HepG2 (cell line): Measurements from ENCODE around the gene NUP153. TPM values are rescaled to one million over a fixed set of nuclear protein-coding genes. Genes with fewer than 3 reads are reported as not detected.
A peak's percentile ranks its signal among the peaks of the same experiment; 100 is the strongest.

ENCODE experiments used
- ATM ChIP-seq: fragments of 450-650 bp; IDR thresholded peaks from 2 replicates; pipeline ENCODE4 v1.7.1; 2017; ENCODE audit warnings: mild to moderate bottlenecking, borderline replicate concordance
- BCL6 ChIP-seq: IDR thresholded peaks from 2 replicates; pipeline ENCODE4 v1.6.1; 2016; ENCODE audit warnings: missing genetic modification reagents, missing compliant biosample characterization
- BHLHE40 ChIP-seq: IDR thresholded peaks from 2 replicates; pipeline ENCODE4 v1.6.1; 2011; ENCODE audit warnings: low read length, improper control_type of control experiment
- MBD4 ChIP-seq: IDR thresholded peaks from 2 replicates; pipeline ENCODE4 v1.6.1; 2012; ENCODE audit warnings: low read length, inconsistent platforms, borderline replicate concordance
- PCBP2 ChIP-seq: fragments of 200-400 bp; formaldehyde crosslinking; optimal IDR thresholded peaks from 2 replicates; pipeline ENCODE3; 2018; ENCODE audit warnings: low read length, low read depth; ENCODE audit not compliant: poor library complexity, severe bottlenecking
- POGZ ChIP-seq: sonication (generic); formaldehyde crosslinking; IDR thresholded peaks from 2 replicates; pipeline ENCODE4 v1.4.0; 2020; ENCODE audit warnings: mild to moderate bottlenecking, missing genetic modification reagents
- ZNF33B ChIP-seq: sonication (generic); formaldehyde crosslinking; IDR thresholded peaks from 2 replicates; pipeline ENCODE4 v1.5.1; 2020; ENCODE audit warnings: mild to moderate bottlenecking, missing genetic modification reagents
- ZNF564 ChIP-seq: sonication (generic); formaldehyde crosslinking; IDR thresholded peaks from 2 replicates; pipeline ENCODE4 v1.8.1; 2023; ENCODE audit warnings: mild to moderate bottlenecking, missing genetic modification reagents
- ZNF83 ChIP-seq: sonication (generic); formaldehyde crosslinking; IDR thresholded peaks from 2 replicates; pipeline ENCODE4 v1.4.0; 2020; ENCODE audit warnings: missing genetic modification reagents, mild to moderate bottlenecking, borderline replicate concordance
- ZSCAN29 ChIP-seq: sonication (generic); formaldehyde crosslinking; conservative IDR thresholded peaks from 2 replicates; pipeline ENCODE4 v1.4.0; 2020; ENCODE audit warnings: mild to moderate bottlenecking, missing genetic modification reagents
- polyA plus RNA-seq, 8 experiments: library from polyadenylated mRNA; depleted of rRNA in 3 of 8; stranded (reverse) in 7 of 8; unstranded in 1 of 8; fragments of >200 nt; fragmentation: Illumina TruSeq in 4 of 8; extraction: Trizol in 4 of 8; gene quantifications; 2 replicates each; pipeline versions ENCODE4 v1.2.1 to v1.2.3, GENCODE V29; 2011 to 2016; ENCODE audit warnings: low read depth in 4 of 8, missing spikeins in 1 of 8, mixed read lengths in 1 of 8; ENCODE audit not compliant: insufficient read depth in 1 of 8
- total RNA-seq, 5 experiments: library from RNA; depleted of rRNA; stranded (reverse); fragments of >200 nt; fragmentation: Illumina TruSeq; extraction: Trizol; gene quantifications; 2 replicates each; pipeline ENCODE4 v1.2.3, GENCODE V29; 2016; ENCODE audit warnings: low read depth in 1 of 5
- TF ChIP-seq, protein P1 (sequence below): sonication (generic); formaldehyde crosslinking; IDR thresholded peaks from 2 replicates; pipeline ENCODE4 v1.4.0; 2020; ENCODE audit warnings: missing genetic modification reagents, borderline replicate concordance
- TF ChIP-seq, protein P2 (sequence below): sonication (generic); formaldehyde crosslinking; IDR thresholded peaks from 2 replicates; pipeline ENCODE4 v1.5.0; 2020; ENCODE audit warnings: mild to moderate bottlenecking, missing genetic modification reagents
- TF ChIP-seq, protein P3 (sequence below): sonication (generic); formaldehyde crosslinking; IDR thresholded peaks from 2 replicates; pipeline ENCODE4 v1.4.0; 2020; ENCODE audit warnings: missing genetic modification reagents
- TF ChIP-seq, protein P4 (sequence below): sonication (generic); formaldehyde crosslinking; IDR thresholded peaks from 2 replicates; pipeline ENCODE4 v1.4.0; 2020; ENCODE audit warnings: missing genetic modification reagents, borderline replicate concordance
- TF ChIP-seq, protein P5 (sequence below): sonication (generic); formaldehyde crosslinking; IDR thresholded peaks from 2 replicates; pipeline ENCODE4 v1.4.0; 2020; ENCODE audit warnings: missing genetic modification reagents; ENCODE audit errors: not compliant biosample characterization
- TF ChIP-seq, protein P6 (sequence below): IDR thresholded peaks from 2 replicates; pipeline ENCODE4 v1.6.1; 2012; ENCODE audit warnings: inconsistent platforms

NUP153 gene
- total and polyA plus RNA-seq, 2 of the 13 experiments (the other 11 are each of a cell fraction or from before 2014, with no cell fraction given), result 29.8 to 55.2 TPM

DNA sequence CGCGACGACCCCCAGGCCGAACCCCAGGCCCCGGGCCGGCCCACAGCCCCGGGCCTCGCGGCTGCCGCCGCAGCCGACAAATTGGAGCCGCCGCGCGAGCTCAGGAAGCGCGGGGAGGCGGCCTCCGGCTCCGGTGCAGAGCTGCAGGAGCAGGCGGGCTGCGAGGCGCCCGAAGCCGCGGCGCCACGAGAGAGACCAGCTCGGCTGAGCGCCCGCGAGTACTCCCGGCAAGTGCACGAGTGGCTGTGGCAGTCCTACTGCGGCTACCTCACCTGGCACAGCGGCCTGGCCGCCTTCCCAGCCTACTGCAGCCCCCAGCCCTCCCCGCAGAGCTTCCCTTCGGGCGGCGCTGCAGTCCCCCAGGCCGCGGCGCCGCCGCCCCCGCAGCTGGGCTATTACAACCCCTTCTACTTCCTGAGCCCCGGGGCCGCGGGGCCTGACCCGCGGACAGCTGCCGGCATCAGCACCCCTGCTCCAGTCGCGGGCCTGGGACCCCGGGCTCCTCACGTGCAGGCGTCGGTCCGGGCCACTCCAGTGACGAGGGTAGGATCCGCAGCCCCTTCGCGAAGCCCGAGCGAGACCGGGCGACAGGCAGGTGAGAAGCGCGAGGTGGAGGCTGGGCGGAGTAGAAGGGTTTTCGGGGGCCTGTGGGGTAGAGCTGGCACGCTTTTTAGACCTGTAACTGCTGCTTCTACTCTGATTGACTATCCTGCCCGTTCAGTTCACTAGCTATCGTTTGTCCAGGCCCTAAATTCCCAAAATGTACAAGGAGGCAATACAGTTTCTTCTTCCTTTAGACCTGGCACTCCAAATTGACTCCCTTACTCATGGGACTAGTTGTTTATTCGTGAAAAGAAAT is 106.0 kb downstream of the NUP153 start (continued):
- TF ChIP-seq ZNF83 (no peak), ATM (no peak), BCL6 (CRISPR knock-in tag) (no peak), ZNF33B (CRISPR knock-in tag) (no peak), ZSCAN29 (CRISPR knock-in tag) (0 out of 2 replicates have a peak, but pooled peaks have one; percentile 62), ZNF564 (CRISPR knock-in tag) (no peak), POGZ (CRISPR knock-in tag) (no peak), PCBP2 (no peak), MBD4 (no peak), BHLHE40 (peak; percentile 77)
- TF ChIP-seq, protein P1, sequence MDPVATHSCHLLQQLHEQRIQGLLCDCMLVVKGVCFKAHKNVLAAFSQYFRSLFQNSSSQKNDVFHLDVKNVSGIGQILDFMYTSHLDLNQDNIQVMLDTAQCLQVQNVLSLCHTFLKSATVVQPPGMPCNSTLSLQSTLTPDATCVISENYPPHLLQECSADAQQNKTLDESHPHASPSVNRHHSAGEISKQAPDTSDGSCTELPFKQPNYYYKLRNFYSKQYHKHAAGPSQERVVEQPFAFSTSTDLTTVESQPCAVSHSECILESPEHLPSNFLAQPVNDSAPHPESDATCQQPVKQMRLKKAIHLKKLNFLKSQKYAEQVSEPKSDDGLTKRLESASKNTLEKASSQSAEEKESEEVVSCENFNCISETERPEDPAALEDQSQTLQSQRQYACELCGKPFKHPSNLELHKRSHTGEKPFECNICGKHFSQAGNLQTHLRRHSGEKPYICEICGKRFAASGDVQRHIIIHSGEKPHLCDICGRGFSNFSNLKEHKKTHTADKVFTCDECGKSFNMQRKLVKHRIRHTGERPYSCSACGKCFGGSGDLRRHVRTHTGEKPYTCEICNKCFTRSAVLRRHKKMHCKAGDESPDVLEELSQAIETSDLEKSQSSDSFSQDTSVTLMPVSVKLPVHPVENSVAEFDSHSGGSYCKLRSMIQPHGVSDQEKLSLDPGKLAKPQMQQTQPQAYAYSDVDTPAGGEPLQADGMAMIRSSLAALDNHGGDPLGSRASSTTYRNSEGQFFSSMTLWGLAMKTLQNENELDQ (CRISPR knock-in tag), result no peak
- TF ChIP-seq, protein P2, sequence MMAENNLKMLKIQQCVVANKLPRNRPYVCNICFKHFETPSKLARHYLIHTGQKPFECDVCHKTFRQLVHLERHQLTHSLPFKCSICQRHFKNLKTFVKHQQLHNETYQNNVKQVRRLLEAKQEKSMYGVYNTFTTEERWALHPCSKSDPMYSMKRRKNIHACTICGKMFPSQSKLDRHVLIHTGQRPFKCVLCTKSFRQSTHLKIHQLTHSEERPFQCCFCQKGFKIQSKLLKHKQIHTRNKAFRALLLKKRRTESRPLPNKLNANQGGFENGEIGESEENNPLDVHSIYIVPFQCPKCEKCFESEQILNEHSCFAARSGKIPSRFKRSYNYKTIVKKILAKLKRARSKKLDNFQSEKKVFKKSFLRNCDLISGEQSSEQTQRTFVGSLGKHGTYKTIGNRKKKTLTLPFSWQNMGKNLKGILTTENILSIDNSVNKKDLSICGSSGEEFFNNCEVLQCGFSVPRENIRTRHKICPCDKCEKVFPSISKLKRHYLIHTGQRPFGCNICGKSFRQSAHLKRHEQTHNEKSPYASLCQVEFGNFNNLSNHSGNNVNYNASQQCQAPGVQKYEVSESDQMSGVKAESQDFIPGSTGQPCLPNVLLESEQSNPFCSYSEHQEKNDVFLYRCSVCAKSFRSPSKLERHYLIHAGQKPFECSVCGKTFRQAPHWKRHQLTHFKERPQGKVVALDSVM, result no peak
- TF ChIP-seq, protein P3, sequence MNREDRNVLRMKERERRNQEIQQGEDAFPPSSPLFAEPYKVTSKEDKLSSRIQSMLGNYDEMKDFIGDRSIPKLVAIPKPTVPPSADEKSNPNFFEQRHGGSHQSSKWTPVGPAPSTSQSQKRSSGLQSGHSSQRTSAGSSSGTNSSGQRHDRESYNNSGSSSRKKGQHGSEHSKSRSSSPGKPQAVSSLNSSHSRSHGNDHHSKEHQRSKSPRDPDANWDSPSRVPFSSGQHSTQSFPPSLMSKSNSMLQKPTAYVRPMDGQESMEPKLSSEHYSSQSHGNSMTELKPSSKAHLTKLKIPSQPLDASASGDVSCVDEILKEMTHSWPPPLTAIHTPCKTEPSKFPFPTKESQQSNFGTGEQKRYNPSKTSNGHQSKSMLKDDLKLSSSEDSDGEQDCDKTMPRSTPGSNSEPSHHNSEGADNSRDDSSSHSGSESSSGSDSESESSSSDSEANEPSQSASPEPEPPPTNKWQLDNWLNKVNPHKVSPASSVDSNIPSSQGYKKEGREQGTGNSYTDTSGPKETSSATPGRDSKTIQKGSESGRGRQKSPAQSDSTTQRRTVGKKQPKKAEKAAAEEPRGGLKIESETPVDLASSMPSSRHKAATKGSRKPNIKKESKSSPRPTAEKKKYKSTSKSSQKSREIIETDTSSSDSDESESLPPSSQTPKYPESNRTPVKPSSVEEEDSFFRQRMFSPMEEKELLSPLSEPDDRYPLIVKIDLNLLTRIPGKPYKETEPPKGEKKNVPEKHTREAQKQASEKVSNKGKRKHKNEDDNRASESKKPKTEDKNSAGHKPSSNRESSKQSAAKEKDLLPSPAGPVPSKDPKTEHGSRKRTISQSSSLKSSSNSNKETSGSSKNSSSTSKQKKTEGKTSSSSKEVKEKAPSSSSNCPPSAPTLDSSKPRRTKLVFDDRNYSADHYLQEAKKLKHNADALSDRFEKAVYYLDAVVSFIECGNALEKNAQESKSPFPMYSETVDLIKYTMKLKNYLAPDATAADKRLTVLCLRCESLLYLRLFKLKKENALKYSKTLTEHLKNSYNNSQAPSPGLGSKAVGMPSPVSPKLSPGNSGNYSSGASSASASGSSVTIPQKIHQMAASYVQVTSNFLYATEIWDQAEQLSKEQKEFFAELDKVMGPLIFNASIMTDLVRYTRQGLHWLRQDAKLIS (CRISPR knock-in tag), result no peak
- TF ChIP-seq, protein P4, sequence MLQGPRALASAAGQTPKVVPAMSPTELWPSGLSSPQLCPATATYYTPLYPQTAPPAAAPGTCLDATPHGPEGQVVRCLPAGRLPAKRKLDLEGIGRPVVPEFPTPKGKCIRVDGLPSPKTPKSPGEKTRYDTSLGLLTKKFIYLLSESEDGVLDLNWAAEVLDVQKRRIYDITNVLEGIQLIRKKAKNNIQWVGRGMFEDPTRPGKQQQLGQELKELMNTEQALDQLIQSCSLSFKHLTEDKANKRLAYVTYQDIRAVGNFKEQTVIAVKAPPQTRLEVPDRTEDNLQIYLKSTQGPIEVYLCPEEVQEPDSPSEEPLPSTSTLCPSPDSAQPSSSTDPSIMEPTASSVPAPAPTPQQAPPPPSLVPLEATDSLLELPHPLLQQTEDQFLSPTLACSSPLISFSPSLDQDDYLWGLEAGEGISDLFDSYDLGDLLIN (CRISPR knock-in tag), result no peak
- TF ChIP-seq, protein P5, sequence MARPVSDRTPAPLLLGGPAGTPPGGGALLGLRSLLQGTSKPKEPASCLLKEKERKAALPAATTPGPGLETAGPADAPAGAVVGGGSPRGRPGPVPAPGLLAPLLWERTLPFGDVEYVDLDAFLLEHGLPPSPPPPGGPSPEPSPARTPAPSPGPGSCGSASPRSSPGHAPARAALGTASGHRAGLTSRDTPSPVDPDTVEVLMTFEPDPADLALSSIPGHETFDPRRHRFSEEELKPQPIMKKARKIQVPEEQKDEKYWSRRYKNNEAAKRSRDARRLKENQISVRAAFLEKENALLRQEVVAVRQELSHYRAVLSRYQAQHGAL, result peak; percentile 49
- TF ChIP-seq, protein P6, sequence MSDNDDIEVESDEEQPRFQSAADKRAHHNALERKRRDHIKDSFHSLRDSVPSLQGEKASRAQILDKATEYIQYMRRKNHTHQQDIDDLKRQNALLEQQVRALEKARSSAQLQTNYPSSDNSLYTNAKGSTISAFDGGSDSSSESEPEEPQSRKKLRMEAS, result peak; percentile 74
